Amygdala (tissue), 56 donors: ENCODE data around the gene OR2T11.
"Not testable (repeated sequence)": the region's sequence is repeated elsewhere in the genome, so short reads cannot be mapped to it uniquely, and the experiment has no call there.

Experiments
- DNase-seq, 56 donors: peaks; one replicate each; lab custom pipeline; 2025; lab: John Stamatoyannopoulos, UW

Gene OR2T11, protein sequence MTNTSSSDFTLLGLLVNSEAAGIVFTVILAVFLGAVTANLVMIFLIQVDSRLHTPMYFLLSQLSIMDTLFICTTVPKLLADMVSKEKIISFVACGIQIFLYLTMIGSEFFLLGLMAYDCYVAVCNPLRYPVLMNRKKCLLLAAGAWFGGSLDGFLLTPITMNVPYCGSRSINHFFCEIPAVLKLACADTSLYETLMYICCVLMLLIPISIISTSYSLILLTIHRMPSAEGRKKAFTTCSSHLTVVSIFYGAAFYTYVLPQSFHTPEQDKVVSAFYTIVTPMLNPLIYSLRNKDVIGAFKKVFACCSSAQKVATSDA

GRCh38 chr1:248634991-248635390, at the start of gene OR2T11:
Gene OR2T11 (minus strand): TSS chr1:248635091. CDS start chr1:248627128, 7,963 bp downstream.
- DNase-seq, result not testable (repeated sequence)

DNA sequence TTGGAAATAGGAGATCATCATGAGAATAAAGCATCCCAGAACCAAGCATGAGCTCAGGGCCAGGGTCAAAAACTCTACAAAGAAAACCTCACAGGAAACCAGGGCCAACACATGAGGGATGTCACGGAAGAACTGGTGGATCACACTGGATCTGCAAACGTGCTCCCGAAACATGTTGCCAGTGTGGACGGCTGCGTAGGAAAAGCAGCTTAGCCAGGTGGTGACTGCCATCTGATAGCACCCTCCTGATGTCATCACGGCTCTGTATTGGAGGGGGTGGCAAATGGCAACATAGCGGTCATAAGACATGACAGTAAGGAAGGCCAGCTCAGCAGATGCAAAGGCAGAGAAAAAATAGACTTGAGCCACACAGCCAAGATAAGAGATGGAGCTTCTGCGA, 46.8 kb upstream of the OR2T11 start:
- no peak for DNase-seq

GRCh38 chr1:248670003-248670402, 35.1 kb upstream of the OR2T11 start:
- no peak for DNase-seq

DNA sequence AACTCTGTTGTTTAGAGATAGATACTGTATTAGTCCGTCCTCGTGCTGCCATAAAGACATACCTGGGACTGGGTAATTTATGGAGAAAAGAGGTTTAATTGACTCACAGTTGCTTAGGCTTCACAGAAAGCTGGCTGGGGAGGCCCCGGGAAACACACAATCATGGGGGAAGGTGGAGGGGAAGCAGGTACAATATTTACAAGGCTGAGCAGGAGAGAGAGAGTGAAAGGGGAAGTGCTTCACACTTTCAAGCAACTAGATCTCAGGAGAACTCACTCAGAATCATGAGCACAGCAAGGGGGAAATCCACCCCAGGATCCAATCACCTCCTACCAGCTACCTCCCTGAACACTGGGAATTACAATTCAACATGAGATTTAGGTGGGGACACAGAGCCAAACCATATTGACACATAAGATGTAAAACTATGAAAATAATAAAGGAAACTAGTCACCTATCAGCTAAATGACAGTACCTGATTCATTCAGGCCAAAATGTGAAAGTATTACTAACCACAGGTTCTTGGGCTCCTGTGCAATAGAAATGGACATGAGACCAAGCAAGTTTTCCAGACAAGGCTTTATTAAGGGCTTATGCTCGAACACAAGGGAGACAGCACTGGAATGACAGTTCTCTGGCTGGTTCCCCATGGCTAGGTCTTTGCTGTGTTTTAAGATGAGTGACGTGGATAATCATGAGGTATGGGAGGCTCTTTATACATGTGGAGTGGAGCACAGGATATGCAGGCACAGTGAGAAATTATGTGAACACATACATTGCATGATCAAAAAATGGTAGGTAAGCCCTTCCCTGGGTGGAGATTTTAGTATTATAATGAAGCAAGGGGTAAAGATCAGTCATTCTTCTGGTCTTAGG, 28.8 kb upstream of the OR2T11 start:
- not testable (repeated sequence) for DNase-seq

GRCh38 chr1:248656797-248657196, 21.9 kb upstream of the OR2T11 start:
- not testable (repeated sequence) for DNase-seq

GRCh38 chr1:248655354-248655753, 20.5 kb upstream of the OR2T11 start, which contains the start of gene OR2T27:
Gene OR2T27 (minus strand): TSS chr1:248655528. CDS start chr1:248650884, 4,644 bp downstream.
- not testable (repeated sequence) for DNase-seq

DNA sequence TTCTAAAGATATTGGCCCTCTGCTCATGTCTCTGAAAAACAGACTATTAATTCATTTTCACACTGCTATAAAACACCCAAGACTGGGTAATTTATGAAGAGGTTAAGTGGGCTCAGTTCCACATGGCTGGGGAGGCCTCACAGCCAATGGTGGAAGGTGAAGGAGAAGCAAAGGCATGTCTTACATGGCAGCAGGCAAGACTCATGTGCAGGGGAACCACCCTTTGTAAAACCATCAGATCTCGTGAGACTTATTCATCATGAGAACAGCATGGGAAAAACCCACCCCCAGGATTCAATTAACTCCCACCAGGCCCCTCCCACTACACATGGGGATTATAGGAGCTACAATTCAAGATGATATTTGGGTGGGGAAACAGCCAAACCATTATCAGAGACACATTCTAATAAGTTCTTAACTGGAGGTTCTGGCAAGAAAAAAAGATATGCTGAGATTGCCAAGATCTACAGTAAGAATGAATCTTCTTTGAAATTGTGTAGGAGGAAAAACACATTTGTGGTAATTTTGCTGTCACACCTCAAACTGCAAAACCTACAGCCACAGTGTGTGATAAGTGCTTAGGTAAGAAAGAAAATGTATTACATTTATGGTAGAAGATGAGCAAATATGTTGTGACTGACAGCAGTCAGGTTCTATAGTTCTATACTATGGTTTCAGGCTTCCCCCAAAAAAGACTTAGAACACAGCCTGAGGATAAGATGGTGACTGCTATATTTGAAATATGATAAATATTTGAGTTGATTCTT, 14.1 kb upstream of the OR2T11 start:
- not testable (repeated sequence) for DNase-seq

GRCh38 chr1:248645178-248645577, 10.3 kb upstream of the OR2T11 start, which contains the start of gene OR2T35:
Gene OR2T35 (minus strand): TSS chr1:248645278. CDS start chr1:248639258, 6,020 bp downstream.
- DNase-seq, result not testable (repeated sequence)

GRCh38 chr1:248642971-248643651, 8.2 kb upstream of the OR2T11 start:
- DNase-seq, result not testable (repeated sequence)

- not testable (repeated sequence) for DNase-seq
Observed at GRCh38 chr1:248641583-248641982, 6.7 kb upstream of the OR2T11 start.

GRCh38 chr1:248640906-248641305, 6.0 kb upstream of the OR2T11 start:
- not testable (repeated sequence) for DNase-seq

DNA sequence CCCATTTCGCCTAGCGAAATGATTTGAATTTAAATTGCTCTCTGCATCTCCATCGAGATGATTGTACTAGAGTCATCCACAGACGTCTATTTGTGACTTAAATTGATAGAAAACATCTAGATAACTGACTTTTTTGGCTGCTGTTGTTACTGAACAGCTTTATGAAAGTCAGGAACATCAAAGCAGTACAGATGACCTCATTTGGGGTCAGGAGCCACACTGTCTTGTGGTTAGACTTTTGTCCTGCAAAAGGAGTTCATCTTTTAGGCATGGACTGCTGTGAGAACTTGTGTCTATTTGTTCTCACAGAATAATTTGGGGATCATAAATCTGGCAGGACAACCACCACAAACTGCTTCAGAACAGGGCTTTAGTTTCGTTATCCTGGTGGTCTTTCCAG, 4.8 kb upstream of the OR2T11 start:
- not testable (repeated sequence) for DNase-seq

- DNase-seq, result not testable (repeated sequence)
Observed at GRCh38 chr1:248636612-248637011, 1.7 kb upstream of the OR2T11 start.

DNA sequence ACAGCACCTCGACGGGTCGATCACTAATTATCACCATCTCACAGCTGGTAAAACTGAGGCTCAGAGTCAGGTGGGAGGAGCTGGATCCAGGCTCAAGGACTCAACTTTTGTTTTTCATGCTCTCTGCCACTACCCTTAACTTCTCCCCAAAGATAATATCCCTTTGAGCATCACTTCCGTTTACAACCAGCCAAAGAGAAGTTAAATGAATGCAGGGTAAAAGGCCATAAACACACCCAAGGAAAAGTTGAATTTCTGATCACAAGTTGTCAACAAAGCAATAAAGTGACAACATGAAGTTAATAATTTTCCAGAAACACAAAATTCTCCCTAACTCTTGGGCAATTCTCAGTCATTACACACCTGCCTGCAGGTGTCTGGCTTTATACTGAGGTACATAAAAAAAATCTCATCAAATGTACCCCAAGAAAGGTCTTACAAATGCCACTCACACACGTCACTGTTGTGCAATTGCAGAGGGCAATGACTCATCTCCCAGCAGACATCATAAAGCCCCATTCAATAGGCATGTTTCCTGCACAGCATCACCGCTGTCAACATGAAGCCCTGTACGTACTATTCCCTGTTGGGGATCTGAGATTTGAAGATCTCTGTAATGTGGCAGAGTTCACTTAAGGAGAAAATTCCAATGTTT, 3.4 kb downstream of the OR2T11 start:
- DNase-seq, result no peak

DNA sequence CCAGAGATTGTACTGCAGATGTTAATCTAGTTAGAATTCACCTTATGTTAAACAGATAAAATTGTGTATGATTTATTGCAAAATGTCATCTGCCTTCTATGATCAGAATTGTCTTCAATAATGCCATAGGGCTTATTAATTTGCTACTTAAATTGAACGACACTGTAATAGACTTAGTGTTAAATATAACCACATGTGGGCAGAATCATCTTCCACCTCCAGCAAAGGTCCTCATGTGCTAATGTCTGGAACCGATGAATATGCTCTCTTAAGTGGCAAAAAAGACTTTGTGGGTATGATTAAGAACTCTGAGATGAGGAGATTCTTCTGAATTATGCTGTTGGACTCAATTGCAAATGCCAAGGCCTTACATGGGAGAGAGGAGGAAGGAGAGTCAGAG, 4.3 kb downstream of the OR2T11 start:
- no peak for DNase-seq

DNA sequence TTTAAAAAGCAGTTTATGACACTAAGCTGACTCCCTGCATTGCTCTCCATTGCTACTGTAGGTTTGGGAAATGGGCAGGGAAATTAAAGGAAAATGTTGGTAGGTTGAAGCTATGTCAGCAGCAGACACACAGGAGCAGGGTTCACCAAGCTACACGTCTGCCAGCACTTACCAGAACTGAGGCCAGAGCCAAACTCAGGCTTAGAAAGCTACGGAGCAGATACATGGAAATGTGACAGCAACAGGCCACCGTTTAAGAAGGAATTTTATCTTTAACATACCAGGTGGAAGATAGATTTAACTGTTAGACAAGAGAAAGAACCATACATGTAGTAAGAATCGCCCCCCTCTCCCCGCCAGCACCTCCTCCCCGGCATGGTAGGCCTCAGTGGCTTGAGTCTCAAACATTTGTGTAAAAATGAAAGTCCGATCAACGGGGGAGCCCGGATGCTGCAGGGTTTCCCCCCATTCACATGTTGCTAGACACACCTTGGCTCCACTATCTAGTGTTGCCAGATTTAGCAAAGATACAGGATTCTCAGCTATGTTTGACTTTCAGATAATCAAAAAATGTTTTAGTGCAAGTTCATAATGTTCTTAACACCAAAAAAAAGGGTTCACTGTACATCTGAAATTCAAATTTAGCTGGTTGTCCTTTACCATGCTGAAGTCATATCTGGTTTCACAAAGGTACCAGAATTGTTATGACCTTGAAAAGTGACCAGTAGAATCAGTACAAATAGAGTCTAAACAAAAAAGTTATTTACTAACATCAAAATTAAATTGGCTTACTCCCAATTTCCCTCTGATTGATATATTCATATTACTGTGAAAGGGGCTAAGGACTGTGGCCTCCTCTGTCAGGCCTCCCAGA, 6.7 kb downstream of the OR2T11 start:
- no peak for DNase-seq

DNA sequence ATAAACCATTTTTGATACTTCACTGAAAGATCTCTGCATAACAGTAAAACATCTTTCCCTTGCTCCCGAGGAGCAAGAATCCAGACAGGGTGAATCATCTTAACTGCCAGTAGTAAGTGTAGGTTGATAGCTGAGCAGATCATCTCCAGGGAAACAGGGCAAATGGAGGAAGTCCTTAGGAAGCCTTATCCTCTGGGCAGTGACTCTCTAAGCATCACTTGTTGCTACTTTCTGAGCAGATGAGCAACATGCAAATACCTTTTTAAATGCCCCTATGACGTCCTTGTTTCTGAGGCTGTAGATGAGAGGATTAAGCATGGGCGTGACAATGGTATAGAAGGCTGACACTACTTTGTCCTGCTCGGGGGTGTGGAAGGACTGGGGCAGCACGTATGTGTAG, 8.9 kb downstream of the OR2T11 start:
- DNase-seq, result no peak

GRCh38 chr1:248625166-248625565, 9.7 kb downstream of the OR2T11 start:
- no peak for DNase-seq
